Mesothelial cell of epicardium (in vitro differentiated cells): Measurements from ENCODE around the gene BBS9. TPM values are rescaled to one million over a fixed set of nuclear protein-coding genes. Genes with fewer than 3 reads are reported as not detected.
"Not testable (repeated sequence)": the region's sequence is repeated elsewhere in the genome, so short reads cannot be mapped to it uniquely, and the experiment has no call there.

Experiments used
- DNase-seq, 2 experiments: peaks; one replicate each; pipeline ENCODE4 v3.0.0; 2021; ENCODE audit warnings: low spot score in 2 of 2; ENCODE audit not compliant: unreplicated experiment in 2 of 2
- H3K27ac Mint-ChIP-seq: 2 replicates; pipeline ENCODE4 v1.8.0; 2021; ENCODE audit warnings: mixed read lengths
- H3K27me3 Mint-ChIP-seq: 2 replicates; pipeline ENCODE4 v1.8.0; 2021; ENCODE audit warnings: low read depth, mixed read lengths
- H3K36me3 Mint-ChIP-seq: 2 replicates; pipeline ENCODE4 v1.8.0; 2021; ENCODE audit warnings: mixed read lengths
- H3K4me1 Mint-ChIP-seq: 2 replicates; pipeline ENCODE4 v1.8.0; 2021; ENCODE audit warnings: mixed read lengths
- H3K4me3 Mint-ChIP-seq: 2 replicates; pipeline ENCODE4 v1.8.0; 2021; ENCODE audit warnings: mild to moderate bottlenecking, moderate library complexity, mixed read lengths
- H3K9me3 Mint-ChIP-seq: 2 replicates; pipeline ENCODE4 v1.8.0; 2021; ENCODE audit warnings: mixed read lengths
- total RNA-seq: library from RNA; stranded (reverse); gene quantifications from 3 replicates; pipeline ENCODE4 v1.2.1, GENCODE V29; 2021
- TF ChIP-seq, protein P1 (sequence below): fragments of 200-600 bp; sonication (generic); IDR thresholded peaks from one replicate; pipeline ENCODE4 v1.5.0; 2021; ENCODE audit warnings: antibody characterized with exemption; ENCODE audit not compliant: unreplicated experiment

The BBS9 gene
- total RNA-seq, 1 donor from 2014 or later: 26.9 TPM

- Mint-ChIP-seq H3K4me3 (no peak overlapping the region), H3K4me1 (no peaks in the 10 kb centered on the region), H3K36me3 (no peaks in the 10 kb centered on the region), H3K27ac (no peak overlapping the region), H3K9me3 (peaks cover 7% of the 10 kb centered on the region), H3K27me3 (no peaks in the 10 kb centered on the region)
- no peak for DNase-seq
- TF ChIP-seq, protein P1, sequence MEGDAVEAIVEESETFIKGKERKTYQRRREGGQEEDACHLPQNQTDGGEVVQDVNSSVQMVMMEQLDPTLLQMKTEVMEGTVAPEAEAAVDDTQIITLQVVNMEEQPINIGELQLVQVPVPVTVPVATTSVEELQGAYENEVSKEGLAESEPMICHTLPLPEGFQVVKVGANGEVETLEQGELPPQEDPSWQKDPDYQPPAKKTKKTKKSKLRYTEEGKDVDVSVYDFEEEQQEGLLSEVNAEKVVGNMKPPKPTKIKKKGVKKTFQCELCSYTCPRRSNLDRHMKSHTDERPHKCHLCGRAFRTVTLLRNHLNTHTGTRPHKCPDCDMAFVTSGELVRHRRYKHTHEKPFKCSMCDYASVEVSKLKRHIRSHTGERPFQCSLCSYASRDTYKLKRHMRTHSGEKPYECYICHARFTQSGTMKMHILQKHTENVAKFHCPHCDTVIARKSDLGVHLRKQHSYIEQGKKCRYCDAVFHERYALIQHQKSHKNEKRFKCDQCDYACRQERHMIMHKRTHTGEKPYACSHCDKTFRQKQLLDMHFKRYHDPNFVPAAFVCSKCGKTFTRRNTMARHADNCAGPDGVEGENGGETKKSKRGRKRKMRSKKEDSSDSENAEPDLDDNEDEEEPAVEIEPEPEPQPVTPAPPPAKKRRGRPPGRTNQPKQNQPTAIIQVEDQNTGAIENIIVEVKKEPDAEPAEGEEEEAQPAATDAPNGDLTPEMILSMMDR: no peak
These were observed 72.5 kb downstream of the BBS9 start for GRCh38 chr7:33201821-33202220.

- H3K27ac Mint-ChIP-seq: no peak overlapping the region
- H3K36me3 Mint-ChIP-seq: peaks cover 45% of the 10 kb centered on the region
- no peaks in the 10 kb centered on the region for H3K27me3 Mint-ChIP-seq
- no peak for DNase-seq
- peaks cover 52% of the 10 kb centered on the region for H3K9me3 Mint-ChIP-seq
- H3K4me3 Mint-ChIP-seq: no peak overlapping the region
- TF ChIP-seq, protein P1: no peak
- no peaks in the 10 kb centered on the region for H3K4me1 Mint-ChIP-seq
These were observed 81.6 kb downstream of the BBS9 start for GRCh38 chr7:33210958-33211357.

GRCh38 chr7:33212144-33212543, 82.8 kb downstream of the BBS9 start:
- no peaks in the 10 kb centered on the region for H3K4me1 Mint-ChIP-seq
- TF ChIP-seq, protein P1: no peak
- no peak overlapping the region for H3K4me3 Mint-ChIP-seq
- no peak overlapping the region for H3K27ac Mint-ChIP-seq
- peaks cover 52% of the 10 kb centered on the region for H3K9me3 Mint-ChIP-seq
- H3K27me3 Mint-ChIP-seq: no peaks in the 10 kb centered on the region
- DNase-seq: no peak
- H3K36me3 Mint-ChIP-seq: peaks cover 45% of the 10 kb centered on the region

GRCh38 chr7:33215992-33216391, 86.6 kb downstream of the BBS9 start:
- Mint-ChIP-seq H3K4me1 (no peaks in the 10 kb centered on the region), H3K36me3 (peaks cover 34% of the 10 kb centered on the region), H3K27me3 (no peaks in the 10 kb centered on the region), H3K27ac (no peak overlapping the region), H3K4me3 (no peak overlapping the region), H3K9me3 (peaks cover 41% of the 10 kb centered on the region)
- TF ChIP-seq, protein P1: no peak
- DNase-seq: no peak

- H3K27ac Mint-ChIP-seq: no peak overlapping the region
- no peaks in the 10 kb centered on the region for H3K27me3 Mint-ChIP-seq
- no peaks in the 10 kb centered on the region for H3K4me1 Mint-ChIP-seq
- TF ChIP-seq, protein P1: no peak
- no peak overlapping the region for H3K4me3 Mint-ChIP-seq
- no peak for DNase-seq
- peaks cover 25% of the 10 kb centered on the region for H3K9me3 Mint-ChIP-seq
- H3K36me3 Mint-ChIP-seq: peaks cover 18% of the 10 kb centered on the region
These were observed 88.2 kb downstream of the BBS9 start for GRCh38 chr7:33217595-33217994.

DNA sequence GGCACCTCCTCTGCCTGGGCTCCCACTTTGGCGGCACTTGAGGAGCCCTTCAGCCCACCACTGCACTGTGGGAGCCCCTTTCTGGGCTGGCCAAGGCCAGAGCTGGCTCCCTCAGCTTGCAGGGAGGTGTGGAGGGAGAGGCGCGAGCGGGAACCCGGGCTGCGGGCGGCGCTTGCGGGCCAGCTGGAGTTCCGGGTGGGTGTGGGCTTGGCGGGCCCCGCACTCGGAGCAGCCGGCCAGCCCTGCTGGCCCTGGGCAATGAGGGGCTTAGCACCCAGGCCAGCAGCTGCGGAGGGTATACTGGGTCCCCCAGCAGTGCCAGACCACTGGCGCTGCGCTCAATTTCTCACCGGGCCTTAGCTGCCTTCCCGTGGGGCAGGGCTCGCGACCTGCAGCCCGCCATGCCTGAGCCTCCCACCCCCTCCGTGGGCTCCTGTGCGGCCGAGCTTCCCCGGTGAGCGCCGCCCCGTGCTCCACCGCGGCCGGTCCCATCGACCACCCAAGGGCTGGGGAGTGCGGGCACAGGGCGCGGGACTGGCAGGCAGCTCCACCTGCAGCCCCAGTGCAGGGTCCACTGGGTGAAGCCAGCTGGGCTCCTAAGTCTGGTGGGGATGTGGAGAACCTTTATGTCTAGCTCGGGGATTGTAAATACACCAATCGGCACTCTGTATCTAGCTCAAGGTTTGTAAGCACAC, 89.6 kb downstream of the BBS9 start:
- not testable (repeated sequence) for H3K27me3 Mint-ChIP-seq, DNase-seq, H3K4me1 Mint-ChIP-seq, H3K4me3 Mint-ChIP-seq, H3K27ac Mint-ChIP-seq
- H3K9me3 Mint-ChIP-seq: peaks cover 22% of the 10 kb centered on the region
- peaks cover 13% of the 10 kb centered on the region for H3K36me3 Mint-ChIP-seq
